Stimulated activated CD4-positive, alpha-beta T cell treated with anti-CD3 and anti-CD28 coated beads, Interleukin-2, amount 100 ng/mL, for 48 hours (primary cell): ENCODE data around the gene PRSS21.

Experiments
- DNase-seq, 2 donors: peaks; one replicate each; pipeline ENCODE4 v3.0.0-alpha.2; 2020

The PRSS21 gene

GRCh38 chr16:2808181-2808580, 8.9 kb upstream of the PRSS21 start:
- no peak for DNase-seq

GRCh38 chr16:2809149-2809760, 7.8 kb upstream of the PRSS21 start:
- DNase-seq, result no peak

GRCh38 chr16:2810651-2811050, 6.4 kb upstream of the PRSS21 start:
- DNase-seq, result no peak

GRCh38 chr16:2811703-2812471, 5.2 kb upstream of the PRSS21 start:
- no peak for DNase-seq

- DNase-seq, result no peak
These were observed 3.2 kb upstream of the PRSS21 start for GRCh38 chr16:2813771-2814221.

GRCh38 chr16:2814551-2815298, 2.3 kb upstream of the PRSS21 start:
- no peak for DNase-seq

DNA sequence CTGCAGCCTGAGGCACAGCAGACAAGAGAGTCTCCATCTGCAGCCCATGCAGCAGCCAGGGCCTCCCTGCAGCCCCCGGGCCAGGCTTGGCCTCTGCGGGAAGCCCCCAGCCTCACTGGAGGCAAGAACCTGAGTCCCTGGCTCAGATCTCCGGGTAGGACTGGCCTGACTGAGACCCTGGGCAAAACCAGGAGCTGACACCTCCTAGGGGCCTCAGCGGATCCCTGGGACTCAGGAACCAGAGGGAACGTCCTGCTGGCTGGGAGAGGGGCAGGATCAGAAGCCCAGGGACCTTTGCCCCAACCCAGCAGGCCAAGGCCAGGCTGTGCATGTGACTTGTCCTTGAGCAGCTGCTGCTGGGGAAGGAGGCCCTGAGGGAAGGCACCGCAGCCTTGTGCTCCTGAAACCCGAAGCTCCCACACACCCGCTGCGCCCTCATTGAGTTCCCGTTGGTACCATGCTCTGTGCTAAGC, 1.7 kb upstream of the PRSS21 start:
- DNase-seq, result no peak

DNA sequence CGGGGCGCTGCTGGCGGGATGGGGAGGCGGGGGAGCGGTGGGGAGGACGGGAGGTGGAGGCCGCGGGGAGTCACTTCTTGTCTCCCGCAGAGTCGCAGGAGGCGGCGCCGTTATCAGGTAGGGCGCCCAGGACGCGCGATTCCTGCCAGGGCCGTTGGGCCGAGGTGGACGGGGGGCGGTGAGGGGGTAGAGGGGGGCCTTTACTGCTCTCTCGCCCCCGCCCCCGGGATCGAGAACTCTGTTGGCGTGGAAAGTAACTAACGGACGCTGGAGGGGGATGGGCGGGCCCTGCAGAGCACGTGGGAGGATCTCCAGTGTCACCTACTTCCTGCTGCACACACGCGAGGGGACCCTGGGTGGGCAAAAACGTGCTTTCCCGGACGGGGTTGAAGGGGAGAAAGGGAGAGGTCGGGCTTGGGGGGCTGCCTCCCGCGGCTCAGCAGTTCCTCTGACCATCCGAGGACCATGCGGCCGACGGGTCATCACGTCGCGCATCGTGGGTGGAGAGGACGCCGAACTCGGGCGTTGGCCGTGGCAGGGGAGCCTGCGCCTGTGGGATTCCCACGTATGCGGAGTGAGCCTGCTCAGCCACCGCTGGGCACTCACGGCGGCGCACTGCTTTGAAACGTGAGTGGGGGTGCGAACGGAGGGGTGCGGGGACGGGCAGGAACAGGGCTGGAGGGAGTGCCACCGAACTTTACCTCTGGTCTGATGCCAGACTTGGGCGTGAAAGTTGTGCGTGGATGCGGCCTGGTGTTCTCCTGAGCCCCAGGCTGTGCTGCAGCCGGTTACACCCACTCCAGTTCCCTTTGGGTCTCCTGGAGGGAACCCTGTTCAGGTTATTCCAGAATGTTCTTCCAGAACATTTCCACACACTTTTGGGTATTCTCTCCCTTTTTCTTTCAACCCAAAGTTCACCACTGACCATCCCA, 569 bp downstream of the PRSS21 start:
- no peak for DNase-seq

- no peak for DNase-seq
These were observed 1.3 kb downstream of the PRSS21 start for GRCh38 chr16:2818272-2818876.

DNA sequence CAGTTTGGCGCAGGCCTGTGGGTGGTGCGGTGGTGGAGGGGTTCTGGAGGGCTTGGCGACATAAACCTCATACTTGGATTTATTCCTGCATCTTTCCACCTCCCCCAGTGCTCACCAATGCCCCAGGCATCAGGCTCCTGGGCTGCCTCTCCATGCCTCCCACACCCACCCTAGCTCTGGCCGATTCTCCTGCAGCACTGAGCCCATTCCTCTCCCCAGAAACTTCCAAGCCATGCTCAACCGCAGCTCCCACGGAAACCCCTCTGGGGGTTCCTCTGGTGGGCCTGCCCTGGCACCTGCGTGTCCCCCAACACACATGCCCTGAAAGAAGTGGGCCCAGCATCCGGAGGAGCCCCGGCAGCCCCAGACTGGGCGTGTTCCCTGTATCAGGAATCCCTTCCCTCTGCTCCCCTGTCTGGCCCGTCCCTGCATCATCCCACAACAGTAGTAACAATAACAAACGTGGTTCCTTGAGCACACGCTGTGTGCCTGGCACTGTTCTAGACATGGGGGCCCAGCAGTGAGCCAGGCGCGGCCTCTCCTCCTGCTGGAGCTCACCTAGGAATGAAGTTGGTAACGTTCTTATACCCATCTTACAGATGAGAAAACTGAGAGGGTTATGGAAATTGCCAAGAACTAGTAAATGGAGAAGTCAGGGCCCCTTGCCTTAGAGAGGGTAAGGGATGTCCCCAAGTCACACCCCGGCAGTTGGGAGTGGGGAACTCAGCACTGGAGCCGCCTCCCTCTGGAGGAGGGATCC, 2.3 kb downstream of the PRSS21 start:
- DNase-seq, result no peak

- DNase-seq, result no peak
These were observed 3.1 kb downstream of the PRSS21 start for GRCh38 chr16:2819939-2820835.

DNA sequence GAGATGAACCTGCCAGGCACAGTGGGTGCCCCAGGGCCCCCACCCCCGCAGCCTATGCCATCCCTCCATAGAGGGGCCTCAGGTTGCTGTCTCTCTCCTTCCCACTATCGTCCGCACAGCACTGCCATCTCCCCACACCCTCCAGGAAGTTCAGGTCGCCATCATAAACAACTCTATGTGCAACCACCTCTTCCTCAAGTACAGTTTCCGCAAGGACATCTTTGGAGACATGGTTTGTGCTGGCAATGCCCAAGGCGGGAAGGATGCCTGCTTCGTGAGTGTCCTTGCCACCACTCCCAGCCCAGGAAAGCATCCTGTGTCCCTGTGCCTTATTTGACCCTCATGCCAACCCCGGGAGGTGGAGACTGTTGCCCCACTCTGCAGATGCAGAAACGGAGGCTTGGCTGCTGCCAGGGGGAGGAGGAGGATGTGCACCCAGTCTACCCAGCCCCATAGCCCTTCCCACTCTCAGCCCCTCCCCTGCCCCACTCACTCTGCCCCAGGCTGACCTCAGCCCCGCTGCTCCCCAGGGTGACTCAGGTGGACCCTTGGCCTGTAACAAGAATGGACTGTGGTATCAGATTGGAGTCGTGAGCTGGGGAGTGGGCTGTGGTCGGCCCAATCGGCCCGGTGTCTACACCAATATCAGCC, 3.9 kb downstream of the PRSS21 start:
- DNase-seq, result no peak

- DNase-seq, result no peak
These were observed 4.6 kb downstream of the PRSS21 start for GRCh38 chr16:2821487-2822157.

DNA sequence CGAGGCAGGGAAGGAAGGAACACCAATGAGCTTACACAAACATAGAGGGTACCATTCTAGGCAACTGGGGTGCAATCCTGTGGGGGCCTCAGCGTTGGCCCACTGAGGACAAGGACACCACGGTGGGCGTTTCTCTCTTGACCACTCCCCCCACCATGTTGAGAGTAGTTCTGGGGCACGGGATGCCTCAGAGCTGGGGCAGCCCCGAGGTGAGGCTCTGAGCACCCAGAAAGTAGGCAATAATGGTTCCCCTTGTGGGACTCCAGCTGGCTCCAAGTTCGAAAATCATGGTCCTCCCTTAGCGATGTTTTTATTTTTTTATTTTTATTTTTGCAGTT, 5.1 kb downstream of the PRSS21 start:
- no peak for DNase-seq

- no peak for DNase-seq
These were observed 5.5 kb downstream of the PRSS21 start for GRCh38 chr16:2822496-2822895.

- no peak for DNase-seq
These were observed 7.6 kb downstream of the PRSS21 start for GRCh38 chr16:2824626-2825025.

- no peak for DNase-seq
These were observed 8.2 kb downstream of the PRSS21 start for GRCh38 chr16:2825049-2825742.

DNA sequence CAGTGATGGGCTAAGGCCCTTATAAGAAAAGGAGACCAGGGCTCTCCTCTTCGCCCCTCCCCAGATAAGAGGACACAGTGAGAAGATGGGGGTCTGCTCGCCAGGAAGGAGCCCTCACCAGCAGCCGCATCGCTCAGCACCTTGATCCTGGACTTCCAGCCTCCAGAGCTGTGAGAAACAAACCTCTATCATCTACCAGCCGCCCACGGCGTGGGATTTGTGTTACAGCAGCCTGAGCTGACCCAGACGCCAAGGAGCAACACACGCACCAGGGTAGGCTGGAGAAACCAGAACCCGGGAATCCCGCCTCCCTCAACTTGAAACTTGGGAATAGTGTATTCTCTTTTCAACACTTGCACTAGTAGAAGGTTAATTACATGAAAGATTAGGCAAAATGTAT, 8.9 kb downstream of the PRSS21 start:
- no peak for DNase-seq
